Measurements from ENCODE around the gene SF3B2.
"Not testable (repeated sequence)": the region's sequence is repeated elsewhere in the genome, so short reads cannot be mapped to it uniquely, and the experiment has no call there.

The SF3B2 gene

DNA sequence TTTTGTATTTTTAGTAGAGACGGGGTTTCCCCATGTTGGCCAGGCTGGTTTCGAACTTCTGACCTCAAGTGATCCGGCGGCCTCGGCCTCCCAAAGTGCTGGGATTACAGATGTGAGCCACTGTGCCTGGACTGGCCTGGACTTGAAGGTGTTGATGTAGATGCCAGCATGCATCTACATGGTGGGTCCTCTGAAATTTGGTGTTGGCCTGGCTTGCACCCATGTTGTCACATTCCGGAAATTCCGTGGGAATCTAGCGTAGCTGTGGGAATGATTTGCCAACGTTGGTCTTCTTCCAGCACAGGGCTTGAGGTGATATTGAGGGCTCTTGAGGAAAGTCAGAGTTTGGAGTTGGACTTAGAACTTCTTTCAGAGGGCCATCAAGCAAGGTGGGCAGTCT, 24.4 kb downstream of the SF3B2 start:
- DNase-seq (ENCODE audit: low read depth) = no peak

DNA sequence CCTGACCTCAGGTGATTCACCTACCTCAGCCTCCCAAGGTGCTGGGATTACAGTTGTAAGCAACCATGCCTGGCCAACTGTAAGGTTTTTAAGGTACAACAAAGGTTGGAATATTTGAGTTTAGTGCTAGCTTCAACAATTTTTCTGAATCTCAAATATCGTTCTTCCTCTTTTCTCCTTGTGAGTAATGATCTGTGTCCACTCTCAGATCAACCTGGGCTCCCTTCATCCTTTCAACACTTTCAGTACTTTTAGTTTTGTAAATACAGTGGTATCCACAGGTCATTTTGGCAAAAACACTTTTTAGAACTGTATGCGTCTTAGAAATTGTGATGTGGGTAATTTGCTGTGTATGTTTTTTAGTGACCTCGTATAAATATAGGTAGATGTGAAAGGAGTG, 25.8 kb downstream of the SF3B2 start:
- DNase-seq (ENCODE audit: low read depth) = no peak

DNA sequence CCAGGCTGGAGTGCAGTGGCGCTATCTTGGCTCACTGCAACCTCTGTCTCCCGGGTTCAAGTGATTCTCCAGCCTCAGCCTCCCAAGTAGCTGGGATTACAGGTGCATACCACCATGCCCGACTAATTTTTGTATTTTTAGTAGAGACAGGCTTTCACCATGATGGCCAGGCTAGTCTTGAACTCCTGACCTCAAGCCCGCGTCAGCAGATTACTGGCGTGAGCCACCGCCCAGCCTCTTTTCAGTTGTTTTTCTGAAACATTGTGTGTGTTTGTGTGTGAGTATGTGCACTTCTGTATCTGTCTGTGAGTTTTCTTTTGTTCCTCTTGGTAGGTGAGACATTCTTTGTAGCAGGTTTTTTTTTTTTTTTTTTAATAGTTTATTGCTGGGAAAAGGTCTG, 26.8 kb downstream of the SF3B2 start:
- DNase-seq (ENCODE audit: low read depth) = not testable (repeated sequence)

DNA sequence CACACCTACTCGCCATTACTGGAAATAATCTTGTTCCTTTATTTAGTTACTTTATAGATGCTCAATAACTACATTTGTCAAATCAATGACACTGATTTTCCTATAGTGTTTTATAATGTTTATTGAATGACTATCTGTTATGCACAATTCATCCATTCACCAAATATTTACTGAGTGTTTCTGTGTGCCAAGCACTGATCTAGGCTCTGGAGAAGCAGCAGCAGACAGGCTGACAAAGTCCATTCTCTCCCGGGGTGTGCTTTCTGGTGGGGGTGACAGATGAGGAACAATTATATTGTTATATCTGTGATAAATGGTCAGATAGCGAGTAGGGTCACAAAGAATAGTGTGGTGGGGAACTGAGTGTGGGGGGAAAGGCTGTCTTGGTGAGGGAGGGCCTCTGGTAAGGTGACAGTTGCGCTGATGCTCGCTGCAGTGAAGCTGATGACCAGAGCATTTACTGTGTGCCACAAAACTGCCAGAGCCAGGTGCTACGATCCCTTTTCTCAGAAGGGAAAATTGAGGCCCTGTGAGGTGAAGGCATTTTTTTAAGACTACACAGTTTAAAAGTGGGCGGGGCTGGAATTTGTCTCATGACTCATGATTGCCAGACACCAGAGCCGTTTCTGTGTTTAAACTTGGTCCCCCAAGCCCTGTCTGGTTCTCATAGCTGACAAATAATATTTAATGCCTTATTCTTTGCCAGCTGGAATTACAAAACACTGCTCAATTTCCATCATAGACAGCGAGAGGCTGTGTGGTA, 28.1 kb downstream of the SF3B2 start:
- DNase-seq (ENCODE audit: low read depth) = no peak

DNA sequence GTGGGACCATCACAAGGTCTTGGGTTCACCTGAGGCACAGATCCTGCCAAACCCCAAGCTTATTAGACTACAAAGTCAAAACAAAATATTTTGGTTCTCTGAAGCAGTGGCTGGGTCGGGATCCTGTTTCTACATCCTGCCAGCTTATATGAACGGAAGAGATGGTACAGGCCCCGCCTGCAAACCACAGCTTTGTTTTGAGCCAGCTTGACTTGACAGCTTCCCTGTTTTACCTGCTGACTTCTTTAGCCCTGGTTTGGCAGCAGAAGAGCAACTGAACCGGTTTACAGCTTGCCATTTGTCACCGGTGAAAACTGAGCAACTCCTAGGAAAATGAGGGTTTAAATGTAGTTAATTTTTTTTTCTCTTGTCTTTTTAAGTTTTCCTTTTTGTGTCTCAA, 29.3 kb downstream of the SF3B2 start:
- DNase-seq (ENCODE audit: low read depth) = no peak

DNA sequence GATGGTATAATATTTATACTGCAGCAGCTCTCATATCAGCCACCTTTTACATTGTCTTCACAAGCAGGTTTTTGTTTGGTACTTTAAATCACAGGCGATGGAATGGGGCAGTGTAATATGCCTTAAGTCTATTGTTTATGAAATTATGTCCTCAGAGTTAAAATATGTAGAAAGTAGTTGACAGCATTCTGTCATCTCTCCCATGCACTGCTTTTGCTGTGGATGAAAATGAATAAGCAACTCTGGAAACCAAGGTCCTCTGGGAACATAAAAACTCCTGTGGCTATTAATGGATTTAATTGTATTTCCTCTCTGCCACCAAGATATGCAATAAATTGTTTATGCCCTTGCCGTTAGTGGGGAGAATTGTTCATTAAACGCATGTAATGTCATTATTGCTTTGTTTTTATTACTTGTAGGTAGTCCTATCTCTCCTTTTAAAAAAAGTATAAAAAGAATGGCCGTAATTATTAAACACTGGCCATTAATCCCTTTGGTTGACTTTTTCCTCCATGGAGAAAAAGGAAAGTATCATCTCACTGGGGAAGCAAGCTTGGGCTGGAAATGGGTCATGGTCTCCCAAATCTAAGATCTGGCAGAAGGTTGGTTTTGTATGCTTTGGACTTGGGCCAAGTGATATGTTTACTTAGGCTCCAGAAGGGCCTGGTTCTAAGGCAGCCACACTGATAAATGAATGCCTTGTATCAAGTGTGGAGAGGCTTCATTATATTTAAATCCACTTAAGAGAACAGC, 31.0 kb downstream of the SF3B2 start:
- no peak for DNase-seq (ENCODE audit: low read depth)

DNA sequence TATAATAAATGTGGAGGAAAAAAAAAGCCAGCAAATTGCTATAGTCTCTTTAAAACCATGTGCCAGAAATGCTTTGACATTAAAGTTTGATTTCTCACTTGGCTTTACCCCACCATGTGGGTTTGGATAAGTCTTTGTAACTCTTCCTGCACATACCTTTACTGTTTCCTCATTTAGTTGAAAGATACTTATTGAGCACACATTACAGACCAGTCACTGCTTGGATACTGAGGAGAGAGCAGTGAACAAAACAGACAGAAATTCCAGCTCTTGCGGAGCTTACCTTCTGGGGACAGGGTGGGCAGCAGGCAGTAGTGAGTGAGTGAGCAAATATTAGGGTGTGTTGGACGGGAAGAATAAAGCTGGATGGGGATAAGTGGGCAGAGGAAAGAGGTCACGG, 31.6 kb downstream of the SF3B2 start:
- no peak for DNase-seq (ENCODE audit: low read depth)

DNA sequence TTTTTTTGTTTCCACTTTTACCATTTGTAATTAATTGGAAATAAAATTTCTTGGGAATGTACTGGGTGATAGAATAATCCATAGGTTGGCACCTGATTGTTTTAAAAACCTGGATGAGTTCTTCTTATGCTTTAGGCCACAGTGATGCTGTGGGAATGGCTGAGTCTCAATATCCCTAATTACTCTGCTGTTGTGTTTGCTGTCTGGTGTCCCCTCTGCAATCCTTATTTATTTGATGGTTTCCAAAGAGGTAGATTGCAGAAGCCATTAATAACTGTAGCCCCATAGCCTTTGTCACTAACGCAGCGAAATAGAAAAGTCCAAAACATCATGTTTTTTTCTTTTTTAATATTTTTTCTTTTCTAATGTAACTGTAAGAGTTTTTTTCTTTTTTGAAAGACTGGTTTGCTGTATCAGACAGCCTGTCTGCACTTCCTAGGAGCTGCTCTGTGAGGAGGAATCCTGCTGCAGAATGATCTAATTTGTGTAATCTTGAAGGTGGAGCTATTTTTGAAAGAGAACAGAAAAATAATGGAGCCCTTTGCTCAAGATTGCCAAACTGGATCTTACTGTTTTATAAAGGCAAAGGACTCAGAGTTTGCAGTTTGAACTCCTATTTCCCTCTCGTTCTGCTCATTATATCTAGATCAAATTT, 32.8 kb downstream of the SF3B2 start:
- DNase-seq (ENCODE audit: low read depth) = no peak

DNA sequence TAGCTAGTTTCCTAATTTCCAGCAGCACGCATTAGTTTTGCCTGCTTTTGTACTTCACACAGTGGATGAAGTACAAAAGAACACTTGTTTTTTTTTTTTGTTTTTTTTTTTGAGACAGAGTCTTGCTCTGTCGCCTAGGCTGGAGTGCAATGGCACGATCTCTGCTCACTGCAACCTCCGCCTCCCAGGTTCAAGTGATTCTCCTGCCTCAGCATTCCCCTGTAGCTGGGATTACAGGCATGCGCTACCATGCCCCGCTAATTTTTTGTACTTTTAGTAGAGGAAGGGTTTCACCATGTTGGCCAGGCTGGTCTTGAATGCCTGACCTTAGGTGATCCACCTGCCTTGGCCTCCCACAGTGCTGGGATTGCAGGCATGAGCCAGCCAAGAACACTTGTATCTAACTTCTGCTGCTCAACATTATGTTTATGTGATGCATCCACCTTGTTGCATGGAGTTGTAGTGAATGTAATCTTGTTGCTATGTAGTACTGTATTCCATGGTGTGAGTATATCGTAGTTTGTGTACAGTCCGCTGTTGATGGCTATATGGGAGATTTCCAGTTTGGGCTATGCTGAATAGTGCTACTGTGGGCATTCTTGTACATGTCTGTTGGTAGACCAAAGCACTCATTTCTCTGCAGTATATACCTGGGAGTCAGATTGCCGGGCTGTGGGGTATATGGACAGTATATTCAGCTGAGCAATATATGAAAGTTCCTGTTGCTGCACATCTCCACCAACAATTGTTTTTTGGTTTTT, 35.2 kb downstream of the SF3B2 start:
- no peak for DNase-seq (ENCODE audit: low read depth)

DNA sequence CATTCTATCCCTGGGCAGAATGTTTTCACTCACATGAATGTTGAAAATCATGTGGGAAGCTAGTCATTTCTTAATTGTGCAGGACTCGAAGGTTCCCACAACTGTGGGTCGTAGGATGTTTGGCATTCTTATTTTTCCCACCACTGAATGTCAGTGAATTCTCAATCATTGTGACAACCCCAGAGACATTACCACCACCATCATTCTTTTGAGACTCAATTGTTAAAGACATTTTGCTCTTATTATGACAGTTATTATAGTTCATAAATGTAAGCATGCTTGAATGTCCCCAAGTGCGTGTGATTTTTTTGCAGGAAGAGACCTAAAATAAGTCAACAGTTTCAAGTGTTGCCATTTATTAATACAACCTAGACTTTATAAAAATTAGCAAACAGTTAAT, 36.9 kb downstream of the SF3B2 start:
- DNase-seq (ENCODE audit: low read depth) = no peak

DNA sequence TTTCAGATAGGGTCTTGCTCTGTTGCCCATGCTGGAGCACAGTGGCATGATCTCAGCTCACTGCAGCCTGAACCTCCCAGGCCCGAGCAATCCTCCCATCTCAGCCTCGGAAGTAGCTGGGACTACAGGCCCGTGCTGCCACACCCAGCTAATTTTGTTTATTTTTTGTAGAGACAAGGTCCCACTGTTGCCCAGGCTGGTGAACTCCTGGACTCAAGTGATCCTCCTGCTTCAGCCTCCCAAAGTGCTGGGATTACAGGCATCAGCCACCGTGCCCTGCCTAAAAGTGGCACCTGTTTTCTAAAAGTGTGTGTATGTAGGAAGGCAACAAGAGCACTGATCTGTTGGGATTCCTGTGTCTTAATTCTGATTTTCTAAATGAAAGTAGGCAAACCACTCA, 38.1 kb downstream of the SF3B2 start:
- no peak for DNase-seq (ENCODE audit: low read depth)

DNA sequence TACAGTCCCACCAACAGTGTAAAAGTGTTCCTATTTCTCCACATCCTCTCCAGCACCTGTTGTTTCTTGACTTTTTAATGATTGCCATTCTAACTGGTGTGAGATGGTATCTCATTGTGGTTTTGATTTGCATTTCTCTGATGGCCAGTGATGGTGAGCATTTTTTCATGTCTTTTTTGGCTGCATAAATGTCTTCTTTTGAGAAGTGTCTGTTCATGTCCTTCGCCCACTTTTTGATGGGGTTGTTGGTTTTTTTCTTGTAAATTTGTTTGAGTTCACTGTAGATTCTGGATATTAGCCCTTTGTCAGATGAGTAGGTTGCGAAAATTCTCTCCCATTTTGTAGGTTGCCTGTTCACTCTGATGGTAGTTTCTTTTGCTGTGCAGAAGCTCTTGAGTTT, 40.0 kb downstream of the SF3B2 start:
- DNase-seq (ENCODE audit: low read depth) = not testable (repeated sequence)

DNA sequence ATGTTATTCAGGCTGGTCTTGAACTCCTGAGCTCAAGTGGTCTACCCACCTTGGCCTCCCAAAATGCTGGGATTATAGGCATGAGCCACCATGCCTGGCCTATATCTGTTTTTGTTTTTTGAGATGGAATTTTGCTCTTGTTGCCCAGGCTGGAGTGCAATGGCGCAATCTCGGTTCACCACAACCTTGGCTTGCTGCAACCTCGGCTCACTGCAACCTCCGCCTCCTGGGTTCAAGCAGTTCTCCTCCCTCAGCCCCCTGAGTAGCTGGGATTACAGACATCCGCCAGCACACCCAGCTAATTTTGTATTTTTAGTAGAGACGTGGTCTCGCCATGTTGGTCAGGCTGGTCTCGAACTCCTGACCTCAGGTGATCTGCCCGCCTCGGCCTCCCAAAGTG, 47.6 kb downstream of the SF3B2 start:
- not testable (repeated sequence) for DNase-seq (ENCODE audit: low read depth)

DNA sequence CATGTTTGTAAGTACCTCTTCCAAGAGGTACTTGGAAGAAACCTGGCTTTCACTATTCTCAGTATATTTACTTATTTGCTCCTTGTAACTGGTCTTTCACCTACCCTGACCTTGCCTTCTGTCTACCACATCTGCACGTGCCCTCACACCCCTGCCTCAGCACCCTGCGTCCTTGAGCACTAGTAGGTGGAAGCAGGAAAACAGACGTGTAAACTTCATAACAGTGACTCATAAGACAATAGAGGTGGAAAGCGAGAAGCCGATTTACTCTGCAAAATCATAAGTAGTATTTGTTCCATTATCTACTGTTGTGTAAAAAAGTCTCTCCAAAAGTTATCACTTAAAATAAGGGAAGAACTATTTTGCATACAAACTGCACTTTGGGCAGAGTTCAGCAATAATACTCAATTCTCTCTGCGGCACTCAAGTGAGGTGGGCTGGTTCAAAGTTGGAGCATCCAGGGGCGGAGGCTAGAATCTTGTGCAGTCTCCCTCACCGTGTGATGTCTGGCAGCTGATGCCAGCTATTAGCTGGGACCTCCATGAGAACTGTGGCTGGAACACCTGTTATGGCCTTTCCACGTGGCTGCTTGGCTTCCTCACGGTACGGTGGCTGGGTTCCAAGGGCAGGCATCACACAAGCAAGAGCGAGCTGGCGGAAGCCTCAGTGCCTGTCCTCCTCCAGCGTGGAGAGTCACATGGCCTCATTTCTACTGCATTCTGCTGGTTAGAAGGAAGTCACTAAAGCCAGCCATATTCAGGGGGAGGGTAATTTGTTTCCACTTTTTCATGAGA, 48.3 kb downstream of the SF3B2 start:
- no peak for DNase-seq (ENCODE audit: low read depth)

DNA sequence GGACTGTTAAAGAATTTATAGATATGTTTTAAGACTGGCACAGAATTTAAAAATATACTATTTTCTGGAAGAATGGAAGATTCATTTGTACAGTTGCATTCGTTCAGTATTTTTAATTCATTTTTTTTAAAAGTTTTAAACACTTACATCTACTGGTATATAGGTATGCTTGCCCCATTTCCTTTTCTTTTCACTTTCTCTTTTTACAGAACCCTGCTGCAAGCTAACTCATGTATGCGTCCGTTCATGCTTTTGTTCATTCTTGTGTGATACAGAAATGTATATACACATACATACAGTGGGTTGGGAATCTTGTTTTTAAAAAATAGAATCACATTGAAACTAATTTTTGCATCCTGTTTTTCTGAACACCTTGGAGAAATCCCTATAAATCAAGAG, 48.9 kb downstream of the SF3B2 start:
- no peak for DNase-seq (ENCODE audit: low read depth)

DNA sequence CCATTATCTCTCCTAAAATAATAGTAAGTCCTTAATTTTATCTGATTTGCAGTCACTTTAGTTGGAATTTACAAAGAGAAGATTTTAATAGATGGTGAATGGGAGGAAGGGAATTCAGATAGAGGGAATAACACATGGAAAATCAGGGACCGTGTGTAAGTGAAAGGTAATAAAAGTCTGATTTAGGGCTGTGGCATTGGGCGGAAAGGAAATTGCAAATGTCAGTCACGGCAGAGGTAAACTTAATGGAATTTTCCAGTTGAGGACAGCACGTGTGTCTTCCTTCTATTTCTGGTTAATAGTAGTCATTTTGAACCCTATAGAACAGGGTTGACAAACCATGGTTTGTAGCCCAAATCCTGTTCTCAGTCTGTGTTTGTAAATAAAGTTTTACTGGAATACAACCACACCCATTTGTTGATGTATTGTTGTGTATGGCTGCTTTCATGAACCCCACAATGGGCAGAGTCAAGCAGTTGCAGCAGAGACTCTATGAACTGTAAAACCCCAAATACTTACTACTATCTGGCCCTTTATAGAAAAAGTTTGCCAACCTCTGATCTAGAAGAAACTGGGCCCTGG, 52.0 kb downstream of the SF3B2 start:
- DNase-seq (ENCODE audit: low read depth) = no peak

DNA sequence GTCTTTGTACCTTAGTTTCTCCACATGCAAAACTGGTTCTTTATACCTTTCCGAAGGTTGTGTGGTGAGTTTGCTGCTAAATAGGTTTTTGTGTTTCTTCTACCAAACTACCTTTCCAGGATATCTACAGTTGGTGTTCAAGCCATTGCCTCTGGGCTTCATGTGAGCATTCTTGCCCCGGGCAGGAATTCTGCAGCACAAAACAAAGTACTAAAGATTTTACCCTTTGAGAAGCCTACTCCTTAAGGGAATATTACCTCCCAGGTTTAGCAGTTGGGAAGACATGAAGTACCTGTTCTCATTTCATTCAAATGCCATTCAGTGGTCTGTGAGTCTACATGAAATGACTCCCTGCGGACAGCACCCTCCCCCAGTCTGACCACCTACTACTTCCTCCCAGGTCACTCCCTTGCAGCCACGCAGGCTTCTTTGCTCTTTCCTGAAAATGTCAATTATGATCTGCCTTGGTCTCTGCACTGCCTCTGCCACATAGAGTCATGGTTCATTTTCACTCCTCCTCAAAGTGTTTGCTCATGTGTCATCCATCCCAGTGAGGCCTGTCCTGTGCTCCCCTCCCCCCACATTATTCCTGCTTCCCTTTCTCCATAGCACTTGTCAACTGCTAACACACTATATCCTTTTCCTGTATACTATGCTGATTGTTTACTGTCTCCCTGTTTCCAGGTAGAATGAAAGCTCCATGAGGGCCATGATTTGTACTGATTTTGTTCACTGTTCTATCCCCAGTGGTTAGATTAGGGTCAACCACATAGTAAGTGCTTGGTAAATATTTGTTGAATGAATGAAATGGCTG, 54.8 kb downstream of the SF3B2 start:
- DNase-seq (ENCODE audit: low read depth) = no peak

DNA sequence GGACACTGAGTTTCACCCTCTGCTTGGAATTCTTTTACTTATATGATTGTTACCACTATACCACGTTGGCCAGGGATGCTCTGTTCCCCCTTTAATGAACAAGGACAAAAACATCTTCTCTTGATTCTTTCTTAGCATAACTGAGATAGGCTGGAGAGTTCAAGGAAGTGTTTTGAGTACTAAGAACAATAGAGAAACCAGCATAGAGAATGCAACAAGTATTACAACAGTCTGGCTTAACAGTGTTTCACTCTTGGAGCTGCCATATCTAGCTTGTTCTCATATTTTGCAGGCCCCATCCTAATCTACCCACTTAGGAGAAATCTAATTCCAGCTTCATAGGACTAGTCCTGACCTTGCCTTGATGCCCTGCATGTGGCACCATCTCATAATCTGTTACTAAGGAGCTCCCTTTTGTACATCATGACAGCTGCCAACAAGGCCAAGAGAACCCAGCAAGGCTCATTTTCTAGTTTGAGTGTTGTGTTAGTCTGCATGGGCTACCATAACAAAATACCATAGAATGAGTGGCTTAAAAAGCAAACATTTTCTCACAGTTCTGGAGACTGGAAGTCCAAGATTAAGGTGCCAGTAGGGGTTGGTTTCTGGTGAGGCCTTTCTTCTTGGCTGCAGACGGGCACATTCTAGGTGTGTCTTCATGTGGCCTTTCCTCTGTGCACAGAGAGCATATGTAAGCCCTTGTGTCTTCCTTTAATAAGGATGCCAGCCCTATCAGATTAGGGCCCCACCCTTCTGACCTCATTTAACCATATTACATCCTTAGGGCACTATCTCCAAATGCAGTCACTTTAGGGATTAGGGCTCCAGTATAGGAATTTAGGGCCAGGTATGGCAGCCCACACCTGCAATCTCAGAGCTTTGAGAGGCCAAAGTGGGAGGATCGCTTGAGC, 55.7 kb downstream of the SF3B2 start:
- DNase-seq (ENCODE audit: low read depth) = no peak

DNA sequence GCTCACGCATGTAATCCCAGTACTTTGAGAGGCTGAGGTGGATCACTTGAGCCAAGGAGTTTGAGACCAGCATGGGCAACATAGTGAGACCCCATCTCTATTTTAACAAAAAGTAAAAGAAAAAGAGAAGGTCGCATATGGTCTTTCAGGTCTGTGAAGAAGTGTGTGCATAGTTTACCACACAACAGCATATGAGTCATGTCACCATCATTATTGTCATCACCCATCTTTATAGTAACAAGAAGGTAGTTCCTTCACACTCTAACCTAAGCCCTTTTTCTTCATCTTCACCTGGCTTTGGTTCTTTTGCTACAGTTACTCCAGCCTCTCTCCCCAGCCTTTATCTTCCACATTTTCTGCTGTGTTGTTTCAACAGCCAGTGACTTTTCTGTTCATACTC, 57.1 kb downstream of the SF3B2 start:
- no peak for DNase-seq (ENCODE audit: low read depth)

Data from CMK (cell line).